ENCODE data around the gene HAPLN3.

Gene HAPLN3

GRCh38 chr15:88909956-88910831, 14.8 kb upstream of the HAPLN3 start:
- DNase-seq (ENCODE audit: low read depth in 2 of 2) = no peak

- no peak for DNase-seq (ENCODE audit: low read depth in 2 of 2)
These were observed 13.6 kb upstream of the HAPLN3 start for GRCh38 chr15:88908697-88909621.

GRCh38 chr15:88908123-88908522, 12.8 kb upstream of the HAPLN3 start:
- DNase-seq (ENCODE audit: low read depth in 2 of 2) = no peak

DNA sequence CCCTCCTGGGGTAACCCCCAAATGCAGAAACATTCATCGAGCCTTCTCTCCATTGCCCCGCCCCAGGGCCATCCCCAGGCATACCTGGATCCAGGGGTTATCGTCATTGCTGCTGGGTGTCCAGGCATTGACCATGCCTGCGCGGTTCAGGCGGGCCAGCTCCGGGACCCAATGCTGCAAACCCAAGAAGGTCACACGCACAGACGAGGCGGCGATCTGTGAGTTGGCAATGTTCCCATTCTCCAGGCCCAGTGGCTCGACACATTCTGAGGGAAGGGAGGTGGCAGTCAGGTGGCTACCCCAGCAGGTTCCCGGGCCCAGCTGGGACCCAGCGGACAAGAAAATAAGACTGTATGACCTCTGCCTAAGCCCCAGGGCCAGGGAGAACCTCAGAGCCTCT, 11.8 kb upstream of the HAPLN3 start:
- DNase-seq (ENCODE audit: low read depth in 2 of 2) = no peak

DNA sequence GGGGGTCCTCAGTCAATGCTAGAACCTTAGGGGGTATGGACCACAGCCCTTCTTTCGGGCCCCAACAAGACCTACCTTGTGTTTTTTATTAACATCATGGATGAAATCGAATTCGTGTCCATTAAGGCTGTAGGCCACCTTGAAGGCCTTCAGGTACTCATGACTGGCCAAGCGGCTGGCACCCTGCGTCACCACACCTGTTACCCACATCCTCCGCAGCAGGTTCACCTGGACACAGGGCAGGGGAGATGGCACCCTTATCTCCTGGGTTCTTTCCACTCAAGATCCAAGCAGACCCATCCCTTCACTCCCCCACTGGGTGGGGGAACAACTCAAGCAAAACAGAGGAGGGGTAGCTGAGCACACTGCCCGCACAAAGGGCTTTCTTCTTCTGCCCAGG, 11.2 kb upstream of the HAPLN3 start:
- DNase-seq (ENCODE audit: low read depth in 2 of 2) = no peak

GRCh38 chr15:88906130-88906529, 10.8 kb upstream of the HAPLN3 start:
- no peak for DNase-seq (ENCODE audit: low read depth in 2 of 2)

- no peak for DNase-seq (ENCODE audit: low read depth in 2 of 2)
These were observed 10.2 kb upstream of the HAPLN3 start for GRCh38 chr15:88905576-88905975.

DNA sequence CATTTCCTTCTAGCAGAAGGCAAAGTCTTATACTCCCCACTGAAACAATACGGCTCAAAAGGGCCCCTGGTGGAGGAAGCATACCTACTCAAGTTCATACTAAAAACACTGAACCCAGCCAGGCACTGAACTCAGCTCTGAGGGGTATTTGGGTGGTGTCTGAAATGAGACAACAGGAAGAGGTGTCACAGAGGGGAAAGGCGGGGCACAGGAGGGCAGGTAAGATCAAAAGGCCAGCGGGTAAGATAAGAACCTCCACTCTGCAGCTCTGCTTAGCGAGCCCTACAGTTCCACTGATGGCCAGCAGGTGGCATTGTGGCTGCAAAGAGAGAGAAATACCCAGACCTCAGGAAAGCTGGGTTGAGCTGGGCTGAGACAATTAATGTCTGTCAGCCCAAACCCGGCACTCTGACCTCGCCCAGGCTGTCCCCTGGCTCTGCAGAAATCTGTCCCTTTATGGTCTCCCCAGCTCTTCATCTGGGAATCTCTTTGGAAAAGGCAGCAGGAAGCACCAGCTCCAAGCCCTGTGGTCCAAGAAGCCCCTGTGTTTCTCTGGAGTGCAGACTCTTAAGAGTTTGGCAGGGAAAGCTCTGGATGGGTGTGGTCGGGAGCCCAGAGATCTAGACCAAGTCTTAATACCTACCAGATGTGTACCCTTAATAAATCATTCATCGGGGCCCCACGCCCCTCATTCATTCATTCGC, 9.4 kb upstream of the HAPLN3 start:
- DNase-seq (ENCODE audit: low read depth in 2 of 2) = peak; percentile 74 to 86

- DNase-seq (ENCODE audit: low read depth in 2 of 2) = no peak
These were observed 8.9 kb upstream of the HAPLN3 start for GRCh38 chr15:88904257-88904623.

- no peak for DNase-seq (ENCODE audit: low read depth in 2 of 2)
These were observed 7.5 kb upstream of the HAPLN3 start for GRCh38 chr15:88902846-88903245.

DNA sequence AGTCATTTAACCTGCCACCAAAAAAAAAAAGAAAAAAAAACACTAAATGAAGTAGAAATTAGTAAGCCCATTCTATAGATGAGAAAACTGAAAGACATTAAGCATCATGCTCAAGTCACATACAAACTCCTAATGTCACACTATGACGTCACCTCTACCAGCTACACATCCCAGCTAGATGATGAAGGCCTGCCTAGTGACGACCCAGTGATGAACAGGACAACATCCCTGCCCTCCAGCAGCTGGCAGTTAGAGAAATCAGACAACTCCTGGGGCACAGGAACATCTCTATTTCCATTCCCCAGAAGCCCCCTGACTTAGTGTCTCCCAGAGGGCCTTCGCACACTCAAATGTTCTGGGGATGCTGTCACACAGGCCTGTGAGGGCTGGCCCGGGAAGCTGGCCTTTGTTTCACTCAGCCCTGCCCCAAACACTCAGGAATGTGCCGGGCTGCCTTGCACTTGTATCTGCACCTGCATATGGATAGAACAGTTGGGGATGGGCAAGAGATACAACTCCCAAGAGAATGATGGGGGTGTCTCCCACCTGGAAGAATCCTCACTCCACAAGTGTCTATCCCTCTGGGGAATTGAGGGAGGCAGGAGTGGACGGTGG, 7.0 kb upstream of the HAPLN3 start:
- no peak for DNase-seq (ENCODE audit: low read depth in 2 of 2)

DNA sequence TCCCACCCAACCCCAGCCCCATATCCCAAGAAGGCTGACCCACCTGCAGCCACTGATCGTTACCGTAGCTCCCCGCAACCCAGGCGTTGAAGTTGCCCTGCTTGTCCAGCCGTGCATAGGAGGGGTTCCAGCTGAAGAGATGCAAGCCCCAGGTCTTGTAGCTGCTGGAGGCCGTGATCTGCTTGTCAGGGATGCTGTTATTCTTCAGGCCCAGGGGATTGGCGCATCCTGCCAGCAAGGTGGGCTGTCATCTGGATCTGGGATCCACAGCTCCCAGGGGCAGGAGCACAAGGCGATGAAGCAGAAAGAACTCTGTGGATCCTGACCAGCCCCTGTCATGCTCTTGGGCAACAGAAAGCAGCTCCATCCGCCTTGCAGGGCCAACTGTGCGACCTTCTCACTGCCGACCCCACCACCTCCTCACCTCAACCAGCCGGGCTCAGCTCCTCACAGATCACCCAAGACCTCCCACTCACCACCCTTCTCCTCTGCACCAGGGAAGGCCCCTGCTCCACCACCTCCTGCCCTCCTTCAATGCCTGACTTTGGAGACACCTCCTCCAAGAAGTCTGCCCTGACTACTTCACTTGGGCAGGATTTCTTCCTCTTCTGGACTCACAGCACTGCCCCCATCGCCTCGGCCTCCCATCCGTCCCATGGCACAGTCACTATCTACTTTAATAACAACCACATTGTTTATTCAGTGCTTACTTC, 6.3 kb upstream of the HAPLN3 start:
- DNase-seq (ENCODE audit: low read depth in 2 of 2) = no peak

DNA sequence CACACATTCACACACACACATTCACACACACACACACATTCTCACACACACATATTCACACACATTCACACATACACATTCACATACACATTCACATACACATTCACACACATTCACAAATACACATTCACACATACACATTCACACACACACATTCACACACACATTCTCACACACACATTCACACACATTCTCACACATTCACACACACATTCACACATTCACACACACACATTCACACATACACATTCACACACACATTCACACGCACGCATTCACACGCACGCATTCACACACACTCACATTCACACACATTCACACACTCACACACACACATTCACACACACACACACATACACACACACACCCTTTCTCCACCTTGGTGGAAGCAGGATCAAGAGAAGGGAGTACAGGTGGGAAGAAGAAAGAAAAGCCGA, 5.7 kb upstream of the HAPLN3 start:
- no peak for DNase-seq (ENCODE audit: low read depth in 2 of 2)

DNA sequence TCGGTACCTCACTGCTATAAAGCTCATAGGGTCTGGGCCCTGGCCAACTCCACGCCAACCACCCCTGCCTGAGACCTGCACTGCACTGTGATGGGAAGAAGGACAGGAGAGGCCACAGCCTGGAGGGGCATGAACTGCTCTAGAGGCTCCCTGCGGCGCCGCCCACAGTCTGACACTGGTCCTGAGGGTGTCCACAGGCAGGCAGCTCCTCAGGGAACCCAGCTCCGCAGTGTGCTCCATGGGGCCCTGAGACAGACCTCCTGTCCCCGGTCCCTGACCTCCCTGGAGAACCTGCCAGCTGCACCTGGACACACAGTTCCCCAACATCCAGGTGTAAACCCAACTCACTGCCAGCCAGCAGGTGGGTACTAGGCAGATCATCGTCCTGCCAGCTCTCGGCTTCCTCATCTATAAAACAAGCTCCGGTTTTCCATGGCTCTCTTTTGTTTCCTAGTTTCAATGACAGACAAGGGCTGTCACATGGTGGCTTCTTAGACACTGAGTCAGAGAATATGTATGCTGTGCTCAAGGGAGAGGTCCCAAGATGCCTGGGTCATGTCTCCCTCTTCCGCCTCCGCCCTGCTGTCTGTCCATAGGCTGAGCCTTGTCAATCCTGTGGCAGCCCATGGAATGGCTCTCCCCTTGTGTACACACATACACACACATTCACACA, 5.1 kb upstream of the HAPLN3 start:
- DNase-seq (ENCODE audit: low read depth in 2 of 2) = no peak

DNA sequence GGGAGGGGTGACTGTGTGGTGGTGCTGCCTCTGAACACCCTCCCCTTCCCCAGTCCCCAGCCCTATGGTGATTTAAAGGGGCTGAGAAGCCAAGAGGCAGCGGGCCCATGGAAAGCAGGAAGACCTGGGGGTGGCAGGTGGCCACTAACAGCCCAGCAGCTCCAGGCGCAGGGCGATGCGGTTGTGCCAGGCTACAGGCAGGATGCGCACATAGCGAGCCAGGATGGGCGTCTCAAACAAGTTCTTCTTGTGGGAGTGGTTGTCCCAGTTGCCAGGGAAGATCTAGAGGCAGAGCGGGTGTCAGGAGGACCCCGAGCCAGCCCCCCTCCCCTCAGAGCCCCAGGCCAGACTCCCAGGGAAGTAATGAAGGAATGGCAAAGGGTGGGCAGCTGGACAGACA, 3.9 kb upstream of the HAPLN3 start:
- no peak for DNase-seq (ENCODE audit: low read depth in 2 of 2)

- DNase-seq (ENCODE audit: low read depth in 2 of 2) = no peak
These were observed 3.4 kb upstream of the HAPLN3 start for GRCh38 chr15:88898736-88899135.

DNA sequence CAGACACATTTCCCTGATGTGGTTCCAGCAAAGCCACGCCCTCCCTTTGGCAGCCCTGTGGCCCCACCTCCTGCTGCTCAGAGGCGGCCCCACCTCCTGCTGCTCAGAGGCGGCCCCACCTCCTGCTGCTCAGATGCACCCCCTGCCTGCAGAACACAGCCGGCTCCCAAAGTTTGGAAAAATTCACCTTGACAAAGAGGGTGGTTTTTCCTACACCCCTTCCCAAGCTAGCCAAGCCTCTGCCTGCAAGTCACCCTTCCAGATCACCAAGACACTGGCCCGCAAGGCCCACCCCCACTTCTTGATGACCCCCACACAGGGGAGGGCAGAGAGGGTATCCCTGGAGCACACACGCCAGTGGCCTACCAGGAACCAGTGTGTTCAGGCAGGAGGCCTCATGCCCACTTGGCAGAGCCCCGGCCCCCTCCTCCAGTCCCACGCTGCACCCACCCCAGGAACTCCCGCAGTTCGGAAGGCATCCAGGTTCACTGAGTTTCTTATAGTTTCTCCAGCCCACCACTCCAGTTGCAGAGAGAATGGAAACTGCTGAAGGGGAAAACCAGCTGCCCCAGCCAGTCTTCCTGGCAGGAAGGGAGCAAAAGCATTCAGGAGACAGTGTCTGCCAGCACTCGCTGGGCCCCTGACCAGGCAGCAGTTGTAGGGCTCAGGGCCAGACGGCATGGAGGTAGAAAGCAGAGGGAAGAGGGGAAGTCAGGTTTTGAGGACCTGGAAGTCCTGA, 2.3 kb upstream of the HAPLN3 start:
- peak; percentile 68 to 83 for DNase-seq (ENCODE audit: low read depth in 2 of 2)

DNA sequence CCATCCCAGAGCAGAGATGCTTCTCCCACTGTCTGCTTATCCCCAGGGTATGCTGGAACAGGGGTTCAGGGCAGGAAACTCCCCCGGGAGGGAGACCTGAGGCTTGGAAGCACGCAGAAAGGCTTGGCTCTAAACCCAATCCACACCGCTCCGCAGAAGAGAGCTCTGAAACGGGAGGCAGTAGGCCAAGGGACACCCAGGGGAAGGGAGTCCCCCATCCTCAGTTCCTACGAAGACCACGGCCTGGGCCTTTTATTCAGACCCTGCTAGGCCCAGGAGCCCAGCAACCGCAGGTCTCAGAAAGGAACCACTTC, 1.8 kb upstream of the HAPLN3 start:
- DNase-seq (ENCODE audit: low read depth in 2 of 2) = no peak

GRCh38 chr15:88896333-88897033, 1.1 kb upstream of the HAPLN3 start:
- DNase-seq (ENCODE audit: low read depth in 2 of 2) = no peak

All from stimulated activated CD4-positive, alpha-beta T cell treated with anti-CD3 and anti-CD28 coated beads, Interleukin-12 subunit alpha, Interleukin-12 subunit beta, amount 100 ng/mL, for 24 hours (primary cell).